Upper lobe of left lung (tissue), 6 donors: ENCODE data around the gene PSORS1C1. TPM values are rescaled to one million over a fixed set of nuclear protein-coding genes. Genes with fewer than 3 reads are reported as not detected.
A peak's percentile ranks its signal among the peaks of the same experiment; 100 is the strongest.

Source experiments
- ATAC-seq, 2 donors: fragments of 200-7000 bp; cut with Tn5 transposase; one replicate each; pipeline ENCODE4 v1.9.1; 2022; ENCODE audit warnings: mild to moderate bottlenecking in 2 of 2, moderate library complexity in 2 of 2; ENCODE audit not compliant: low FRiP score in 2 of 2
- DNase-seq, 2 donors: peaks; one replicate each; pipeline ENCODE4 v3.0.0-alpha.2; 2019 to 2020
- H3K27ac ChIP-seq, 4 donors: fragments of 200-600 bp; sonication (generic); one replicate each; pipeline ENCODE4 v1.5.1; 2016 to 2019
- H3K27me3 ChIP-seq, 4 donors: fragments of 200-600 bp; sonication (generic); one replicate each; pipeline ENCODE4 v1.5.1; 2017 to 2019
- H3K36me3 ChIP-seq, 4 donors: fragments of 200-600 bp; sonication (generic); one replicate each; pipeline ENCODE4 v1.5.1; 2016 to 2019
- H3K4me1 ChIP-seq, 4 donors: fragments of 200-600 bp; sonication (generic); one replicate each; pipeline ENCODE4 v1.5.1; 2018 to 2019
- H3K4me3 ChIP-seq, 4 donors: fragments of 200-600 bp; sonication (generic); one replicate each; pipeline ENCODE4 v1.5.1; 2017 to 2019; ENCODE audit warnings: mild to moderate bottlenecking in 2 of 4, moderate library complexity in 1 of 4
- H3K9me3 ChIP-seq, 4 donors: fragments of 200-600 bp; sonication (generic); one replicate each; pipeline ENCODE4 v1.5.1; 2018 to 2019
- EP300 ChIP-seq, 4 donors: sonication (generic); formaldehyde crosslinking; IDR thresholded peaks; one replicate each; pipeline ENCODE4 v1.5.1; 2017; ENCODE audit warnings: antibody characterized with exemption in 4 of 4, control low read depth in 2 of 4
- POLR2A ChIP-seq, 4 donors: fragments of 450-650 bp; IDR thresholded peaks; one replicate each; pipeline ENCODE4 v1.5.1; 2016 to 2017; ENCODE audit warnings: antibody characterized with exemption in 4 of 4, mild to moderate bottlenecking in 2 of 4
- POLR2AphosphoS5 ChIP-seq, 2 donors: sonication (generic); formaldehyde crosslinking; IDR thresholded peaks; one replicate each; pipeline ENCODE4 v1.5.1; 2017; ENCODE audit warnings: antibody characterized with exemption in 2 of 2
- WGBS, 2 donors: methylation state at CpG; one replicate each; pipeline ENCODE4 v1.1.5; 2017 to 2018; 5-methylcytosine and 5-hydroxymethylcytosine counted together
- total RNA-seq, 6 donors: library from RNA; depleted of rRNA in 4 of 6; stranded (reverse); fragments of >200 nt in 4 of 6; gene quantifications; one replicate each; pipeline versions ENCODE4 v1.1.0 to v1.2.1, GENCODE V29; 2016 to 2021
- TF ChIP-seq, protein P1 (sequence below), 6 experiments: fragments of 450-650 bp in 4 of 6; fragments of 200-600 bp in 2 of 6; sonication (generic) in 2 of 6; IDR thresholded peaks; one replicate each; pipeline ENCODE4 v1.5.1; 2016 to 2019; ENCODE audit warnings: antibody characterized with exemption in 6 of 6
- donor health status: DM: no; HTN: no; CAD: no; lungs with moderate emphysema.
- donor health status: DM: no; HTN: yes; CAD: no; lungs with severe emphysema.

Gene PSORS1C1
- total RNA-seq, 6 donors from 2014 or later: 3.2 to 9.4 (median 4.4) TPM

DNA sequence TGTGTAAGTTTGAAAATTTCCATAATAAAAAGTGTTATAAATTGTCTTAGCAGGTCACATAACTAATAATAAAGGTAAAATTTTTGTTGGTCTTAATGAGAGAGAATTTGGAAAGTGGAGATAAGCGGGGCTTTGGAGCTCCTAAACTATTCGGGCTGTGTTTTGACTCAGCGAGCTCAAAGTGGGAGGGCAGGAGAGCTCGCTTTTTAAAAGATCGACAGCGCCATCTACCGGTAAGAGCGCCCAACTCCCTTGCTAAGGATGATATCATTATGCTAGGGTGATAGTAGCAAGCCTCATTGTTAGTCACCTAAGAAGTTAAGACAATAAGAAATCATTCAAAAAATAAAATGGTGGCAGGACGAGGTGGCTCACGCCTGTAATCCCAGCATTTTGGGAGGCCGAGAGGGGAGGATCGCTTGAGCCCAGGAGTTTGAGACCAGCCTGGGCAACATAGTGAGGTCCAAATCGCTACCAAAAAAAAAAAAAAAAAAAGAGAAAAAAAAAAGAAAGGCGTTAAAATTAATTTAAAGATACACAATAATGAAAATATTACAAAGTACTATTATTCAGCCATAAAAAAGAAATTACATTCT lies 27.0 kb upstream of the PSORS1C1 start:
- ATAC-seq (peak; percentile 90 to 96), DNase-seq (peak in 1 of 2 donors; percentile 80)
- peaks cover 5 to 8% (median 5%) of the 10 kb centered on the region in 4 donors for H3K4me1 ChIP-seq
- 13% methylated on average over 14 of the region's 14 CpGs for WGBS, 2 donors
- no peak overlapping the region for H3K4me3 ChIP-seq
- H3K27ac ChIP-seq: peak overlapping the region in 1 of 4 donors; percentile 71
- H3K9me3 ChIP-seq: no peaks in the 10 kb centered on the region
- no peaks in the 10 kb centered on the region for H3K27me3 ChIP-seq
- TF ChIP-seq, protein P1, sequence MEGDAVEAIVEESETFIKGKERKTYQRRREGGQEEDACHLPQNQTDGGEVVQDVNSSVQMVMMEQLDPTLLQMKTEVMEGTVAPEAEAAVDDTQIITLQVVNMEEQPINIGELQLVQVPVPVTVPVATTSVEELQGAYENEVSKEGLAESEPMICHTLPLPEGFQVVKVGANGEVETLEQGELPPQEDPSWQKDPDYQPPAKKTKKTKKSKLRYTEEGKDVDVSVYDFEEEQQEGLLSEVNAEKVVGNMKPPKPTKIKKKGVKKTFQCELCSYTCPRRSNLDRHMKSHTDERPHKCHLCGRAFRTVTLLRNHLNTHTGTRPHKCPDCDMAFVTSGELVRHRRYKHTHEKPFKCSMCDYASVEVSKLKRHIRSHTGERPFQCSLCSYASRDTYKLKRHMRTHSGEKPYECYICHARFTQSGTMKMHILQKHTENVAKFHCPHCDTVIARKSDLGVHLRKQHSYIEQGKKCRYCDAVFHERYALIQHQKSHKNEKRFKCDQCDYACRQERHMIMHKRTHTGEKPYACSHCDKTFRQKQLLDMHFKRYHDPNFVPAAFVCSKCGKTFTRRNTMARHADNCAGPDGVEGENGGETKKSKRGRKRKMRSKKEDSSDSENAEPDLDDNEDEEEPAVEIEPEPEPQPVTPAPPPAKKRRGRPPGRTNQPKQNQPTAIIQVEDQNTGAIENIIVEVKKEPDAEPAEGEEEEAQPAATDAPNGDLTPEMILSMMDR (IDR thresholded peaks at IDR 0.05): peak; percentile 66 to 81 (median 70)
- TF ChIP-seq EP300 (IDR thresholded peaks at IDR 0.05) (no peak), POLR2AphosphoS5 (IDR thresholded peaks at IDR 0.05) (no peak), POLR2A (IDR thresholded peaks at IDR 0.05) (no peak)
- H3K36me3 ChIP-seq: no peaks in the 10 kb centered on the region

DNA sequence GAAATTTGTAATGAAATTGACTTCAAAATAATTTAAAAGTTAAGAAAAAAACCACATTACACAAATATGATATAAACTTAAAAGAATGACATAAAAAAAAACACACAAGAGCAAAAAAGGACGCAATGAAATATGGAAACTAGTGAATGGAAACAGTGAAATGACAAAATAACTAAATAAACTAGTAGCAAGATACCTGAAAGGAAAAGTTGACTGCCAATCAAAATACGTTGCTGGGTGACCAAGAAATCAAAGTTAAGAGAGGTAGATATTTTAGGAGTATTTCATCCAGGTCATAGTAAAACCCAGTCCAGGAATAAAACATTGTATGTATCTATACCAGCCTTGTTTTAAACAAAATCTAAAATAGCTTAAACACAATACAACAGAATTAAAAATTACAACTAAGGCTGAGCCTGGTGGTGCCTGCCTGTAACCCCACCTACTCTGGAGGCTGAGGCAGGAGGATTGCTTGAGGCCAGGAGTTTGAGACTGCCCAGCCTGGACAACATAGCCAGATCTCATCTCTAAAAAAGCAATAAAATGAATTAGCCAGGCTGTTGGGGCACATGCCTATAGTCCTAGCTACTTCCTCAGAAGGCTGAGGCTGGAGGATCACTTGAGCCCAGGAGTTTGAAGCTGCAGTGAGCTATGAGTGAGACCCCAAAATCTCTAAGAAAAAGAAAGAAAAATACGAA lies 24.2 kb upstream of the PSORS1C1 start:
- TF ChIP-seq POLR2A (IDR thresholded peaks at IDR 0.05) (no peak), EP300 (IDR thresholded peaks at IDR 0.05) (no peak), POLR2AphosphoS5 (IDR thresholded peaks at IDR 0.05) (no peak)
- TF ChIP-seq, protein P1 (IDR thresholded peaks at IDR 0.05): no peak
- no peak overlapping the region for H3K27ac ChIP-seq
- H3K4me3 ChIP-seq: no peak overlapping the region
- peaks cover 19 to 29% (median 27%) of the 10 kb centered on the region in 4 donors for H3K4me1 ChIP-seq
- ATAC-seq (no peak), DNase-seq (no peak)
- H3K36me3 ChIP-seq: no peaks in the 10 kb centered on the region
- WGBS, 2 donors: 85 to 96% methylated on average over 3 of the region's 3 CpGs
- no peaks in the 10 kb centered on the region for H3K9me3 ChIP-seq
- no peaks in the 10 kb centered on the region for H3K27me3 ChIP-seq

DNA sequence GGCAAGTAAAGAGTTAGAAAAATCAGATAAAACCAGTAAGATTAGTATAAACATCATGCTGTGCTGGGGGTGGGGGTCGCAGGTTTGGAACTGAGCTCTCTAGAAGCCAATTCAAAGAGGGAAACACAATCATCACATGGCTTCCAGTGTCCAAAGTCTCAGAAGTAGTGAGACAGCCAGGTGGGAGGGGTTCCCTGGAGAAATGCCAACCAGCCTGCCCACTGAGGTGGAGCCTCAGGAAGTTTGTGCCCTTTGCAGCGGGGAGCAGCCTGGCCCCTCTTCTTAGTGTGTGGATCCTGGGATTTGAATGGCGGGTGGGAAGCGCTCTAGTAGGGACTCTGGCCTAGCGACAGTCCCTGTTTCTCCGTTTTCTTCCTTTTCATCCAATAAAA lies 23.6 kb upstream of the PSORS1C1 start:
- DNase-seq: no peak
- Histone ChIP-seq H3K27me3 (no peaks in the 10 kb centered on the region), H3K4me1 (peaks cover 19 to 29% (median 27%) of the 10 kb centered on the region in 4 donors), H3K36me3 (no peaks in the 10 kb centered on the region), H3K27ac (no peak overlapping the region), H3K4me3 (no peak overlapping the region), H3K9me3 (no peaks in the 10 kb centered on the region)
- 73 to 90% methylated on average over 5 to 6 of the region's 6 CpGs for WGBS, 2 donors
- no peak for ATAC-seq
- TF ChIP-seq, protein P1 (IDR thresholded peaks at IDR 0.05): no peak
- TF ChIP-seq POLR2A (IDR thresholded peaks at IDR 0.05): no peak
- no peak for TF ChIP-seq EP300 (IDR thresholded peaks at IDR 0.05)
- no peak for TF ChIP-seq POLR2AphosphoS5 (IDR thresholded peaks at IDR 0.05)

DNA sequence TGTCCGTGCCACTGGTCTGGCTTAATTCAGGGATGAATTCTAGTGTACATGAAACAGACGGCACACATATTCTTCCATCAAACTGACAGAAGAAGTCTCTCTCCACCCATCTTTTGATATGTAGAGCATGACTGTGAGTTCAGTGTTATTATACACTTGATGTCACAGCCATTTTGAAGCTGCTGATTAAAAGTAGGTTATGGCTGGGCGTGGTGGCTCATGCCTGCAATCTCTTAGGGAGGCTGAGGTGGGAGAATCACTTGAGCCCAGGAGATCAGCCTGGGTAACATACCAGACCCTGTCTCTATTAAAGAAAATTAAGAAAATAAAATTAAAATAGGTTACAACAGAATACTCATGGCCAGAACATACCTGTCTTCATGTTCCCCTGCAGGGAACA lies 22.9 kb upstream of the PSORS1C1 start:
- H3K27me3 ChIP-seq: no peaks in the 10 kb centered on the region
- ATAC-seq (no peak), DNase-seq (no peak)
- no peaks in the 10 kb centered on the region for H3K36me3 ChIP-seq
- H3K27ac ChIP-seq: no peak overlapping the region
- H3K4me3 ChIP-seq: no peak overlapping the region
- TF ChIP-seq POLR2AphosphoS5 (IDR thresholded peaks at IDR 0.05) (no peak), POLR2A (IDR thresholded peaks at IDR 0.05) (no peak), EP300 (IDR thresholded peaks at IDR 0.05) (no peak)
- TF ChIP-seq, protein P1 (IDR thresholded peaks at IDR 0.05): no peak
- H3K4me1 ChIP-seq: peaks cover 19 to 32% (median 30%) of the 10 kb centered on the region in 4 donors
- no peaks in the 10 kb centered on the region for H3K9me3 ChIP-seq
- 48 to 63% methylated on average over 3 of the region's 3 CpGs for WGBS, 2 donors
